ENCODE results near the gene ADORA3. TPM values are rescaled to one million over a fixed set of nuclear protein-coding genes. Genes with fewer than 3 reads are reported as not detected.
"Not testable (repeated sequence)": the region's sequence is repeated elsewhere in the genome, so short reads cannot be mapped to it uniquely, and the experiment has no call there.

Gene ADORA3
- 1 to 10 TPM; 1.3 to 8.4 (median 7.5) TPM for total RNA-seq
- long read RNA-seq, donor 1, partial matches to known transcripts, result 0 of 2 reads
- long read RNA-seq, donor 1, other reads (novel, unspliced or antisense), result 1 of 2 reads
- long read RNA-seq, donor 2, partial matches to known transcripts, result 0 of 2 reads
- long read RNA-seq, donor 2, other reads (novel, unspliced or antisense), result 0 of 2 reads

- TF ChIP-seq, protein P1, sequence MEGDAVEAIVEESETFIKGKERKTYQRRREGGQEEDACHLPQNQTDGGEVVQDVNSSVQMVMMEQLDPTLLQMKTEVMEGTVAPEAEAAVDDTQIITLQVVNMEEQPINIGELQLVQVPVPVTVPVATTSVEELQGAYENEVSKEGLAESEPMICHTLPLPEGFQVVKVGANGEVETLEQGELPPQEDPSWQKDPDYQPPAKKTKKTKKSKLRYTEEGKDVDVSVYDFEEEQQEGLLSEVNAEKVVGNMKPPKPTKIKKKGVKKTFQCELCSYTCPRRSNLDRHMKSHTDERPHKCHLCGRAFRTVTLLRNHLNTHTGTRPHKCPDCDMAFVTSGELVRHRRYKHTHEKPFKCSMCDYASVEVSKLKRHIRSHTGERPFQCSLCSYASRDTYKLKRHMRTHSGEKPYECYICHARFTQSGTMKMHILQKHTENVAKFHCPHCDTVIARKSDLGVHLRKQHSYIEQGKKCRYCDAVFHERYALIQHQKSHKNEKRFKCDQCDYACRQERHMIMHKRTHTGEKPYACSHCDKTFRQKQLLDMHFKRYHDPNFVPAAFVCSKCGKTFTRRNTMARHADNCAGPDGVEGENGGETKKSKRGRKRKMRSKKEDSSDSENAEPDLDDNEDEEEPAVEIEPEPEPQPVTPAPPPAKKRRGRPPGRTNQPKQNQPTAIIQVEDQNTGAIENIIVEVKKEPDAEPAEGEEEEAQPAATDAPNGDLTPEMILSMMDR (IDR thresholded peaks at IDR 0.05), result no peak
- no peaks in the 10 kb centered on the region for H3K9me3 ChIP-seq
- no peaks in the 10 kb centered on the region for H3K36me3 ChIP-seq (ENCODE audit: low read depth)
- H3K4me3 ChIP-seq, result no peak within 1 kb of the TSS
- ATAC-seq, result no peak
- intact Hi-C loops (cut with DNase I, micrococcal nuclease), result loop anchor here in 1 of 2 donors (10.0 kb wide), 1 partner anchor 241 kb away; no protein-coding TSS in a partner anchor
- DNase-seq, result peak in 1 of 3 donors; percentile 32
- H3K4me1 ChIP-seq (ENCODE audit: low read depth), result peaks cover 13% of the 10 kb centered on the region
These were observed at the start of gene ADORA3, which contains the start of gene TMIGD3 for GRCh38 chr1:111503585-111504060. ADORA3 (minus strand) TSS chr1:111503633; CDS start chr1:111503354, 279 bp downstream. TMIGD3 (minus strand) TSS chr1:111503633; CDS start chr1:111503354, 279 bp downstream.

- no peaks in the 10 kb centered on the region for H3K36me3 ChIP-seq (ENCODE audit: low read depth)
- H3K4me1 ChIP-seq (ENCODE audit: low read depth), result no peaks in the 10 kb centered on the region
- H3K9me3 ChIP-seq, result no peaks in the 10 kb centered on the region
- no peak overlapping the region for H3K4me3 ChIP-seq
- intact Hi-C loops (cut with DNase I, micrococcal nuclease), result no loop called here
- ATAC-seq, result no peak
- TF ChIP-seq, protein P1 (IDR thresholded peaks at IDR 0.05), result no peak
- DNase-seq, result no peak
These were observed 49.8 kb upstream of the ADORA3 start for GRCh38 chr1:111553196-111553595.

GRCh38 chr1:111552587-111552986 is 49.2 kb upstream of the ADORA3 start:
- no peak for ATAC-seq
- no peaks in the 10 kb centered on the region for H3K4me1 ChIP-seq (ENCODE audit: low read depth)
- intact Hi-C loops (cut with DNase I, micrococcal nuclease), result no loop called here
- TF ChIP-seq, protein P1 (IDR thresholded peaks at IDR 0.05), result no peak
- H3K9me3 ChIP-seq, result no peaks in the 10 kb centered on the region
- no peaks in the 10 kb centered on the region for H3K36me3 ChIP-seq (ENCODE audit: low read depth)
- H3K4me3 ChIP-seq, result no peak overlapping the region
- DNase-seq, result no peak

DNA sequence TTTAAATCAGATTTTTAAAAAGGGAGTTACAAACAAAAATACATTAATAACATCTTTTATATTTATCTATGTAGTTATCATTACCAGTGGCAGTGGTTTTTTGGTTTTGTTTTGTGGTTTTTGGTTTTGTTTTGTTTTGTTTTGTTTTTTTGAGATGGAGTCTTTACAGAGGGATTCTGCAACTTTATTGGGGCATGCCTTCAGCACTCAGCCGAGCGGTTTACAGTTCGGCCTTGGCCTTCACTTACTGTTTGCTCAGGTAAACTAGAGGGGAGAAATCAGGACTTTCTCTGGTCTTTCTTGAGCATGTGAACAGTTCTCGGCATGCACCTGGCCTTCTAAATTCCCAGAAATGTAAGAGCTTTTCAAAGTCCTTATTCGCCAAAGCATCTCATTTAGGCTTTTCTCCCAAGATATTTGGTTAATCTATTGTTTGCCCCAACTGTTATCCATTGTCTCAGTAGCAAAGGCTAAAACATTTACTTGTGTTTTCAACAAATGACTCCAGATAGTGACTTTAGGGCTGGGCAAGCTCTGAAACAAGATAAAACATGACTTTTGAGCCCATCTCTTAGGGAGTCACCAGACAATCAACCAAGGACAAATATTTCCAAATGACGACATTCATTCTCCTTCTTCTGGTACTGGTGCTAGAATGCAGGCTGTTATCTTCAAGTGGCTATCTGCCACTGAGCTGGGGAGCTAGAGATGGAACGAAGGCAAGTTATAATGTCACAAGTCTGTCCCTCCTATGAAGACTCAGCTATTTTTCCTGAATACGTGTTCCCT is 48.4 kb upstream of the ADORA3 start:
- DNase-seq, result no peak
- Histone ChIP-seq H3K4me3 (no peak overlapping the region), H3K36me3 (ENCODE audit: low read depth) (no peaks in the 10 kb centered on the region), H3K4me1 (ENCODE audit: low read depth) (no peaks in the 10 kb centered on the region), H3K9me3 (no peaks in the 10 kb centered on the region)
- ATAC-seq, result no peak
- intact Hi-C loops (cut with DNase I, micrococcal nuclease), result no loop called here
- TF ChIP-seq, protein P1 (IDR thresholded peaks at IDR 0.05), result no peak

DNA sequence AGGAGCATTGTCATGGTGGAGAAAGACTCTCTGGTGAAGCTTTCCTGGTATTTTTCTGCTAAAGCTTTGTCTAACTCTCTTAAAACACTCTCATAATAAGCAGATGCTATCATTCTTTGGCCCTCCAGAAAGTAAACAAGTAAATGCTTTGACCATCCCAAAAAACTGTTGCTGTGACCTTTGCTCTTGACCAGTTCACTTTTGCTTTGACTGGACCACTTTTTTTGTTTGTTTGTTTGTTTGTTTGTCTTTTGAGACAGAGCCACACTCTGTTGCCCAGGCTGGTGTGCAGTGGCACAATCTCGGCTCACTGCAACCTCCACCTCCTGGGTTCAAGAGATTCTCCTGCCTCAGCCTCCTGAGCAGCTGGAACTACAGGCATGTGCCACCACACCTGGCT is 44.4 kb upstream of the ADORA3 start:
- H3K36me3 ChIP-seq (ENCODE audit: low read depth); ATAC-seq; H3K4me1 ChIP-seq (ENCODE audit: low read depth); H3K4me3 ChIP-seq; H3K9me3 ChIP-seq; DNase-seq; intact Hi-C loops (cut with DNase I, micrococcal nuclease): not testable (repeated sequence)

GRCh38 chr1:111542187-111542586 is 38.8 kb upstream of the ADORA3 start:
- intact Hi-C loops (cut with DNase I, micrococcal nuclease), result no loop called here
- TF ChIP-seq, protein P1 (IDR thresholded peaks at IDR 0.05), result no peak
- no peaks in the 10 kb centered on the region for H3K36me3 ChIP-seq (ENCODE audit: low read depth)
- H3K9me3 ChIP-seq, result no peaks in the 10 kb centered on the region
- no peak overlapping the region for H3K4me3 ChIP-seq
- no peaks in the 10 kb centered on the region for H3K4me1 ChIP-seq (ENCODE audit: low read depth)
- ATAC-seq (no peak), DNase-seq (no peak)
